ENCODE measurements around the gene PACSIN1. TPM values are rescaled to one million over a fixed set of nuclear protein-coding genes. Genes with fewer than 3 reads are reported as not detected.

Gene PACSIN1
- total RNA-seq, 1 experiment from 2014 or later: 5.0 TPM

- H3K9ac ChIP-seq (ENCODE audit: low read length): no peak overlapping the region
- H3K27ac ChIP-seq (ENCODE audit: low read depth, low read length): no peak overlapping the region
- no peaks in the 10 kb centered on the region for H3K27me3 ChIP-seq (ENCODE audit: insufficient read depth, low read length)
- POLR2A ChIA-PET: no interaction called here
- CTCF ChIA-PET: no interaction called here
- H3K79me2 ChIP-seq (ENCODE audit: insufficient read depth, low read length): no peaks in the 10 kb centered on the region
- BruUV-seq (replicated peaks): no TSS peak
- TF ChIP-seq ATF3 (IDR thresholded peaks at IDR 0.05): no peak
- TF ChIP-seq POLR2AphosphoS5 (IDR thresholded peaks at IDR 0.05; ENCODE audit: low read depth, low read length): no peak
- no peak for TF ChIP-seq YY1 (IDR thresholded peaks at IDR 0.05; ENCODE audit: extremely low read depth, insufficient replicate concordance, low read depth, low read length)
- TF ChIP-seq TCF7L2 (IDR thresholded peaks at IDR 0.05; ENCODE audit: borderline replicate concordance, extremely low read depth, insufficient read depth, insufficient read length): no peak
- TF ChIP-seq ZBTB33 (IDR thresholded peaks at IDR 0.05; ENCODE audit: extremely low read depth, insufficient replicate concordance, low read length): no peak
- no peak for TF ChIP-seq FOSL1 (IDR thresholded peaks at IDR 0.05; ENCODE audit: low read depth)
- no peak for TF ChIP-seq SRF (IDR thresholded peaks at IDR 0.05; ENCODE audit: low read depth)
- TF ChIP-seq MAX (IDR thresholded peaks at IDR 0.05): no peak
- no peak for TF ChIP-seq CBX3 (IDR thresholded peaks at IDR 0.05; ENCODE audit: low read depth)
- intact Hi-C loops (cut with micrococcal nuclease): no loop called here
- no peak for ATAC-seq
- H3K9me3 ChIP-seq (ENCODE audit: control insufficient read depth in 1 of 2, insufficient read depth in 1 of 2, low read depth in 1 of 2, low read length in 2 of 2): peaks cover 0 to 2% of the 10 kb centered on the region in 2 experiments; a peak in 1 of 4 replicates
- H3K4me2 ChIP-seq (ENCODE audit: low read length): no peak overlapping the region
- peaks cover 0 to 29% of the 10 kb centered on the region in 2 experiments; a peak in 2 of 4 replicates for H3K4me1 ChIP-seq (ENCODE audit: control insufficient read depth in 1 of 2, insufficient read depth in 2 of 2, low read length in 2 of 2)
- RAD21 ChIA-PET (ENCODE audit: low non-redundant PET in 1 of 2, low total read pairs in 2 of 2, uncharacterized antibody in 2 of 2, unreplicated experiment in 2 of 2): no interaction called here
- no peak for DNase-seq (ENCODE audit: low read depth, low spot score)
- no peaks in the 10 kb centered on the region for H3K9me2 ChIP-seq (ENCODE audit: insufficient read depth)
- H3K4me3 ChIP-seq (replicated peaks in 1 of 2; ENCODE audit: low read depth in 1 of 2, low read length in 2 of 2): no peak overlapping the region
- H2AFZ ChIP-seq (ENCODE audit: low read depth, low read length, poor library complexity, severe bottlenecking): no peak overlapping the region
- H3K36me3 ChIP-seq (ENCODE audit: control insufficient read depth in 1 of 2, insufficient read depth in 2 of 2, low read length in 2 of 2): no peaks in the 10 kb centered on the region
- H4K20me1 ChIP-seq (ENCODE audit: insufficient read depth): no peaks in the 10 kb centered on the region
Observed at GRCh38 chr6:34563513-34563870, 97.6 kb downstream of the PACSIN1 start.
